GM18873 (cell line): Measurements from ENCODE around the gene PTPN14.
"Not testable (repeated sequence)": the region's sequence is repeated elsewhere in the genome, so short reads cannot be mapped to it uniquely, and the experiment has no call there.

Source experiments
- ATAC-seq: cut with Tn5 transposase; IDR thresholded peaks from one replicate; pipeline ENCODE4 v1.9.1; 2021; ENCODE audit warnings: mild to moderate bottlenecking, moderate library complexity, moderate number of reproducible peaks; ENCODE audit not compliant: unreplicated experiment, low FRiP score

Gene PTPN14

DNA sequence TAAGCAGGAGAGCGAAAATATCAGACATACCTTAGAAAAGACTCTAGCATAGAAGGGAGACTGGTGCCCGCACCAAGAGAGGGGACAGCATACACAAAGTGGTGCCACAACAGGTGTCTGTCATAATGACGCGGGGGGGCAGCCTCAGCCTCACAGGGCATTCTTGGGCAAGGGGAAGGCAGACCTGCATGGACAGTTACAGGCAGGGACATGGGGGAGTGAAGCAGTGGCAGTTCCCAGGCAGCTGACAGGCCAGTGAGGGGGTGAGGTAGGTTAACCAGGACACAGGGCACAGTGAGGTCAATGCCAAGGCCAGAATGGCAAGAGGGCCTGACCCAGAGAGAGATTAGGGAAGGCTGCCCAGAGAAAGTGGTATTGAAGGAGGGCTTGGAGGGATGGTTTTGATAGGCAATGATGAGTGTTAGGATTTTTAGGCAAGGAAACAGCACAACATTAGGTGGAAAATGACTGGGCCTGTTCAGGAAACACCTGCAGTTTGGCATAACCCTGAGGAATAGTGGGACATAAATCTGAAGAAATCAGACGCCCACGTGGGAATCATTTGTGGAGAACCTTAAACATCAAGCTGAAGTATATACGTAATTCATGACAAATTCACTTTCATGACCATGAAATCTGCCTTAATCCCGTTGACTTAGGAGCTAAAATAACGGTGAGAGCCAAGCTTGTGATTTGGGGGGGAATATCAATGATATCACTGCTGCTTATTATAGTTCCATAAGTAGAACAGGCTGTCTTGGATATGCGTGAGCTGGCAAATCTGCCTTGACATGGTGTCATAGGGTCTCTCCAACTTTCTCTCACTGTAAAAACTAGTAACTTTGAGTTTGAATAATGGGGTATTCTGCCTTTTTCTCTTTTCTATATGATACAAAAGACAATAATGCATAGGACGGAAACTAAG is 8.9 kb downstream of the PTPN14 start:
- ATAC-seq = no peak

GRCh38 chr1:214541693-214542092 is 9.7 kb downstream of the PTPN14 start:
- ATAC-seq = no peak

GRCh38 chr1:214541206-214541605 is 10.2 kb downstream of the PTPN14 start:
- no peak for ATAC-seq

GRCh38 chr1:214540324-214540723 is 11.1 kb downstream of the PTPN14 start:
- no peak for ATAC-seq

DNA sequence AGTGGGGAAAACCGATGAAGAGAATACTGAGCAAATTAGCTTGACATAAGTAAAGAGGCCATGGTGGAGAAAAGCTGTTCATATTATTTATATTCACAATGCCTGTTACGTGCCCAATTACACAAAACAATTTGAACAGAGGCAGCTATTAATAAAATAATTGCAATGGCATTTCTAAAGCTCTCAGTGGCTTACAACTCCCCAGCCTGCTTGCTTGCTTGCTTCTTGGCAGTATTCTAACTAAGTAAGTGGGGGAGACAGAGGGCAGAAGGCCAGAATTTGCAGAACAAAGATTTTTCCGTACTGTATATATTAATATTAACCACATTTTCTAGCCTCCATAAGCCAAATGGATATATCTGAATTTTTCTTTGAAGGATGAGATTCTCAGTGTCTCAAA is 12.9 kb downstream of the PTPN14 start:
- ATAC-seq = no peak

- ATAC-seq = no peak
These were observed 13.4 kb downstream of the PTPN14 start for GRCh38 chr1:214537872-214538473.

DNA sequence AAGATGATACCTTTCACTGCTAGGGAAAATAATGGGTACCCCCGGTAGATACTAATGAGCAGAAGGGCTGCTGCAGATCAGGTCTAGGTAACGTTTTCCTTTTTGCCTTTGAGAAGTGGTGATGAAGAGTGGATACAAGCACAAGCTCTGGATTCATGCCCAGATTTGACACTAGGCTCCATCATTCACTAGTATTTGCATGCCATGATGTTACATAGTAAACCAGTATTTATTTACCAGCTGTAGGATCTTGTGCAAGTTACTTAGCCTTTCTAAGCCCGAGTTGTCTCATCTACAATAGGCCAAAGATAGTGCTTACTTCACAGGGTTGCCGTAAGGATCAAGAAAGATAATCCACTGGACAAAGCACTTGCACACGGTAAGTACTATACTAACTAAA is 14.2 kb downstream of the PTPN14 start:
- no peak for ATAC-seq

DNA sequence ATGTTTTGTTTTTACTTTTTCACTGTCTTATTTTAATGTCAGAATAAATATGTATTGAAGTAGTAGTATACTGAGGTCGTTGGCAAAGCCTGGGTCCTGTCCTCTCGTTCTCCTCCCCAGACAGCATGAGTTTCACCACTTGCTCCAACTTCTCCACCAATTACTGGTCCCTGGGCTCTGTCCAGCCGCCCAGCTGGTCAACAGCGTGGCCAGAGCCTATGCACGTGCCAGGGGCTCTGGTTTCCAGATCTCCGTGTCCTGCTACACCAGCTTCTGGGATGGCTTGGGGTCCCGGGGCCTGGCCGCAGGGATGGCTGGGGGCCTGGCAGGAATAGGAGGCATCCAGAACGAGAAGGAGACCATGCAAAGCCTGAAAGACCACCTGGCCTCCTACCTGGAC is 19.3 kb downstream of the PTPN14 start:
- no peak for ATAC-seq

GRCh38 chr1:214525535-214526019 is 25.8 kb downstream of the PTPN14 start:
- no peak for ATAC-seq

- no peak for ATAC-seq
These were observed 26.6 kb downstream of the PTPN14 start for GRCh38 chr1:214524824-214525223.

DNA sequence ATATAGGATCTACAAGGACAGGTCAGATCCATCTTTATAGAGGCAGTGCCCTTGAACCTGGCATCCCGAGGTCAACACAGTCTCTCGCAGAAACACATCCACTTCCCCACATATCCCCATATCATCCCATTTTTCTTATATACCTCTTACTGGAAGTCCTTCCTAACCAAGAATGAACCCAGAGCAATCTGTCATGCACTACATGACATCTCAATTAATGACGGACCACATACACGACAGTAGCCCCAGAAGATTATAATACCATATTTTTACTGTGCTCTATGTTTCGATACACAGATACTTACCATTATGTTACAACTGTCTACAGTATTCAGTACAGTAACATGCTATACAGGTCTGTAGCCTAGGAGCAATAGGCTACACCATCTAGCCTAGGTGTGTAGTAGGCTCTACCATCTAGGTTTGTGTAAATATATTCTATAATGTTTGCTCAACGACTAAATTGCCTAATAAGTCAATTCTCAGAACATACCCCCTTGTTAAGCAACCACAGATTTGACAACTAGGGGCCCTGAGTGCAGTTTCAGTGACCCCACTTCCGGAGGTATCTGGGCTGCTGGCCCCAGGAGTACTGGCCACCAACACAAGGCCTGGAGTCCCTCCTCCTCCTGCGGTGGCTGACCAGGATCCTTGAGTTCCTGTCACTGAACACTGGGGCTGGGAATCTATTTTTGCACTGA is 28.1 kb downstream of the PTPN14 start:
- no peak for ATAC-seq

GRCh38 chr1:214521458-214521857 is 29.9 kb downstream of the PTPN14 start:
- ATAC-seq = not testable (repeated sequence)

GRCh38 chr1:214520544-214521165 is 30.7 kb downstream of the PTPN14 start:
- no peak for ATAC-seq

DNA sequence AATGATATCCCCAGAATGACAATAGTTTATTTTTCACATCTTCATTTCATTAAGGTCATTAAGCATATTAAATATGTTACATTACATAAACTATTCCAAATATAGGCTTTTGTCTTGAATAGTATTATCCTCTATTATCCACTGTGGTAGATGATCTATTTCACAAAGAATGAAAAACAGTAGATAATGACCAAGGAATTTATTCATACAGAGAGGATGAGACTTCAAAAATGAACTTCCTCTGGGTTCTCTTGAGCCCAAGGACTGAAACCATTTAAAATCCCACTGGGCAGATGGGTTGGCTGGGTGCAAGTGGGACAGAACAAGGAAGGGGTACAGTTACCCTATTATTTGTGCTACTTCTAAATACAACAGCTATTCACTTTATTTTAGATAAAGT is 33.0 kb downstream of the PTPN14 start:
- no peak for ATAC-seq

GRCh38 chr1:214516434-214517326 is 34.7 kb downstream of the PTPN14 start:
- ATAC-seq = no peak

DNA sequence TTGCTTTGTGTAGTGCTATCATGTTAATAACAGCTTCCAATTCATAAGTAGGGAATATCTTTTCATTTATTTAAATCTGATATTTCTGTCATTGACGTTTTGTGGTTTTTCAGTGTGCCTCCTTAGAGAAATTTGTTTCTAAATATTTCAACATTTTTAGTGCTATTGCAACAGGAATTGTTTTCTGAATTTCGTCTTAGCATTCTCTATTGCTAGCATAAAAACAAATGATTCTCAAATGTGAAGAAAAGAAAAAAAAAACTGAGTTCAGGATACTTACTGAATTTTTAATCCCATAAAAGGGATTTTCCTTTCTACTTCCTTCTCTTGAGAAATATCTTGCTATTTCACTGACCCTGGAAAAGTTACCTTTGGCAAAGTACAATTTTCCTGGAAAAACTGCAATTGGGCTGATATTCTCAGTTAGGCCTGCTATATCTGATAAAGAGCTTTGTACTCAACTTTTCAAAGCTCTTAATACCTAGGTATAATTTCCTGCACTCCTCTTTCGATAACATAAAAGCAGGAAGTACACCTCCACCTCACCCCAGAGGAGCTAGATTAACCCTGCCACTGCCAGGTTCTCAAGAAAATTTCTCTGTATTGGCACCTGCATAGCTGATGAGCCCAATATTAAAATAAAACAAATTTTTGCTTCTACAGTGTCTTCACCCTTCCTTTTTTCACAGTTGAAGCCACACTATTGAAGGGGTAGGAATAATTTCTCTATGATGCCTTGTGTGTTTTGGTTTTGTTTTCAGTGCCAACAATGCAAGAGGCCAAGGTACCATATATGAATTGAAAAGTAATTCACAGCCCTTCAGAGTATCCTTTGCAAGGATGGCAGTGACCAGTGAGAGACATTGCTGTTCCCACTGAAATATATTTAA is 35.6 kb downstream of the PTPN14 start:
- ATAC-seq = no peak

DNA sequence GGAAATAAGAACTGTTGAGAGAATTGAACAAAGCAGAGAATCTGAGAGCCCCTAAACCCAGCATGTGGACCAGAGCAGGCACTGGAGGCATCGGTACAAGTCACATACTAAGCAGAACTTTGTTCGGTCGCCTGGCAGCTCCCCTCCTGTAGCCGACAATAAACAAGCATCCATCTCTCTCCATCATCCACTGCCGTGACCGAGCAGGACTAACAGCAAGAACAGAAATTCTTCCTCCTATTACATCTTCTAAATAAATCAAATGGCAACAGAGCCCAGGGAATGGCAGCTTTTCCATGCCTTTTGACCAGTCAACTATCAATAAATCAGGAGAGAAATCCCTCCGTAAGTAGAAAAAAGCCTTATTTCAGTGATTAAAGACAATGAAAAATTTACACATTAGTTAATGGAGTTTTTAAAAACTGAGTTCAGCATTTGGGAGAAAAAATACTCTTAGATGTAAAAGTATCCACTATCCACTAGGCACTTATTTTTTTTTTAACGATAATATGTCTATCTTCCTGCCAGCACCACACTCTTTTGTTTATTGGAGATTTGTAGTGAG is 36.5 kb downstream of the PTPN14 start:
- no peak for ATAC-seq

- no peak for ATAC-seq
These were observed 37.2 kb downstream of the PTPN14 start for GRCh38 chr1:214514032-214514818.
